Ecto neural progenitor cell (in vitro differentiated cells): Measurements from ENCODE around the gene CSPG5.

Experiments used
- DNase-seq: peaks from one replicate; pipeline ENCODE4 v3.0.0-alpha.2; 2018; ENCODE audit warnings: low spot score

The CSPG5 gene

GRCh38 chr3:47540281-47540680, 38.4 kb downstream of the CSPG5 start:
- no peak for DNase-seq

GRCh38 chr3:47536967-47537366, 41.7 kb downstream of the CSPG5 start:
- no peak for DNase-seq

- peak; percentile 72 for DNase-seq
Observed at GRCh38 chr3:47536221-47536891, 42.3 kb downstream of the CSPG5 start.

- DNase-seq = no peak
Observed at GRCh38 chr3:47533996-47534454, 44.6 kb downstream of the CSPG5 start.

GRCh38 chr3:47533481-47533880, 45.2 kb downstream of the CSPG5 start:
- DNase-seq = no peak

- no peak for DNase-seq
Observed at GRCh38 chr3:47527952-47528725, 50.5 kb downstream of the CSPG5 start.

GRCh38 chr3:47525617-47526016, 53.0 kb downstream of the CSPG5 start:
- DNase-seq = no peak

- DNase-seq = no peak
Observed at GRCh38 chr3:47523310-47524073, 55.2 kb downstream of the CSPG5 start.

- DNase-seq = peak; percentile 84
Observed at GRCh38 chr3:47522082-47522987, 56.3 kb downstream of the CSPG5 start.

GRCh38 chr3:47520756-47521155, 57.9 kb downstream of the CSPG5 start:
- DNase-seq = no peak

GRCh38 chr3:47517937-47518336, 60.7 kb downstream of the CSPG5 start:
- no peak for DNase-seq

GRCh38 chr3:47515864-47516319, 62.8 kb downstream of the CSPG5 start:
- DNase-seq = no peak

GRCh38 chr3:47515100-47515499, 63.6 kb downstream of the CSPG5 start:
- no peak for DNase-seq

GRCh38 chr3:47513125-47513929, 65.3 kb downstream of the CSPG5 start, which contains the start of gene ELP6:
Gene ELP6 (minus strand): TSS chr3:47513712. CDS start chr3:47513590, 122 bp downstream.
- peak; percentile 98 for DNase-seq

GRCh38 chr3:47512416-47513124, 66.1 kb downstream of the CSPG5 start:
- peak; percentile 54 for DNase-seq
